Measurements from ENCODE around the gene ADRM1. TPM values are rescaled to one million over a fixed set of nuclear protein-coding genes. Genes with fewer than 3 reads are reported as not detected.

ADRM1 gene
- total RNA-seq, 2 experiments from 2014 or later = 154 TPM

GRCh38 chr20:62294516-62294915 lies 8.3 kb upstream of the ADRM1 start:
- POLR2A ChIA-PET = no interaction called here
- CTCF ChIA-PET = no interaction called here

DNA sequence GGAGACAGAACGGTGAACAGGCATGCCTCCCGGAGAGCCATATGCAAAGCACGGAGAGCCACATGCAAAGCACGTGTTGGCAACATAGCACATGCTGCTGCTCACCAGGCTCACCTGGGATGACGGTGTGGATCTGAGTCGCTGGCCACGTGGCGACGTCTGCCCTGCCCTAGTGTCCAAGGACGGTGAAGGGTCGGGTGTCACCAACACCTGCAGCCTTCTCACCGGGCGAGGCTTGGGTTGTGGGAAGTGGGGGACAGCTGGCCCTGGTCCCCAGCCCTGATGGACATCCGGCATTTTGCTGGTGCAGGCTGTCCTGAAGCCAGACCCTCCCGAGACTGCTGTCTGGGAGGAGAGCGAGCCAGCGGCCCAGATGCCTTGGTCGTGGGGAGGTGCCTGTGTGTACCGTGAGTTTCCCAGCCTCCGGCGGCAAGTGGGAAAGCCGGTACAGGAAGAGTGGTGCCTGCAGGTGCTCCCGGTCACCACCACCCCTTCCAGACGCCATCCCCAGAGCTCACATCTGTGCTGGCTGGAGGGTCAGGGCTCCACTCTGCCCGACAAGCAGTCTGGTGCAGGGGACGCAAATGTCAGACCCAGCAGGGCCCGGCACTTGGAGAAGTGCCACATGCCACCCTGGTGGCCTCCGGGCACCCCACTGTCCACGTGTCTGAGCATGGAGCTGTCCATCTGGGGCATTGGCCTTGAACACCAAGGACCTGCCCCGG lies 5.9 kb upstream of the ADRM1 start:
- CTCF ChIA-PET = no interaction called here
- POLR2A ChIA-PET = no interaction called here

DNA sequence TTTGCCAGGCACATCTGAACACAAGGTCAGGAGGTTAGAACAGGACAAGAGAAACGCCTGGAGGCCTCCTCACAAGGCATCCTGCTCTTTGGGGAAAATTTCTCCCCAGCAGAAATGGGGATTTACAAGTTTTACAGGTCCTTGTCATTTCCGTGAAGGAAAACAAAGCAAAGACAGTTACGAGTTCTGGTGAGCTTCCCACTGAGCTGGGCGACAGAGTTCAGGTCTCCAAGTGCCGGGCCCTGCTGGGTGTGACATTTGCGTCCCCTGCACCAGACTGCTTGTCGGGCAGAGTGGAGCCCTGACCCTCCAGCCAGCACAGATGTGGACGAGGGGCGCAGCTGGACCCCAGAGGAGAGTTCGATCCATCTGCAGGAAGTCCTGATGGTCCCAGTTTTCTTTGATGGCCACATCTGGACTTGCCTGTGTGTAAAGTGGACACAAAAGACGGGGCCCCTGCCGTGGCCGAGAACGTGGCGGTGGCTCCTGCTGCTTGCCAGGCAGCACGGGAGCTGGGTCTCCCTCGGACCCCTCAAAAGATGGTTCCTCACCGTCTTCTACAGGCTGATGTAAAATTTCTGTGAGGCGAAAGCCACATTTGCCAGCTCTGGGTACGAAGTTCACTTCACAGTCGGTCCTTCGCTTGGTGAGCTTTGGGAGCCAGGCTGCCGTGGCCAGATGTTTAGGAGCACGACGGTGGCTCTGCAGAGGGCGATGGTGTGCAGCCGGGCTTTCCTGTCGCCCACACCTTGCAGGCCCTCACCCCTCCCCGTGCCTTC lies 5.2 kb upstream of the ADRM1 start:
- POLR2A ChIA-PET = no interaction called here
- CTCF ChIA-PET = no interaction called here

DNA sequence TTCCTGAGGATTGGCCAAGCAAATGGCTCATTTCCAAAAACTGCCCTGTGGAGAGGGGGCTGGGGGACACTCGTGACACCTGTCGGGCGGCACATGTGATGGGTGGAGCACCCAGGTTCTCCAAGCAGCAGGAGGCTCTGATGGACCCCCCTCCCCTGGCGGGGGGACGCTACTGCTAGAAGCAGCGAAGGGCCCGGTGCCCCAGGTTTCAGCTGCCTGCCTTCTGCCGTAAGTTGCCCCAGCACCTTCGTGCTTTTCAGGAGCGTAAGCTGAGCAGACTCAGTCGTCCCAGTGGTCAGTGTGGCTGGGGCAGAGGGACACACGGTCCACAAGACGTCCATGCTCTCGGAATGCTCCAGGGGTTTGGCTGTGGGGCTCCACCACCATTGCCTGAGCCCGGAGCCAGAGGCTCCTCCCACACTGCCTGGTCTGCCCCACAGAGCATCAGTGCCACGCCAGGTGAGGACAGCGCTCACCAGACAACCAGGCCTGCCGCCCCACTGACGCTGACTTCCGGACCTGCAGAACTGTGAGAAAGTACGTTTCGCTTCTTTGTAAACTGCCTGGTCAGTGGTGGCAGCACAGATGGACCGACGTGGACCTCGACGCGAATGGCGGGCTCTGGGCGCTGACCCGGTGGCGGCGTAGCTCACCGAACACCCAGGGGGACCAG lies 4.1 kb upstream of the ADRM1 start:
- ChIA-PET CTCF (interaction anchor here (1.6 kb wide), 1 partner anchor 84 kb away, joined by 5 read pairs; no protein-coding TSS in a partner anchor), POLR2A (no interaction called here)

GRCh38 chr20:62299666-62300236 lies 3.0 kb upstream of the ADRM1 start:
- CTCF ChIA-PET = interaction anchor here (0.7 to 1.6 kb wide), 2 partner anchors 83 to 273 kb away, joined by 3 to 5 read pairs; no protein-coding TSS in a partner anchor
- POLR2A ChIA-PET = no interaction called here

GRCh38 chr20:62300319-62300718 lies 2.5 kb upstream of the ADRM1 start:
- ChIA-PET CTCF (interaction anchor here (0.9 kb wide), 1 partner anchor 8 kb away, joined by 4 read pairs; no protein-coding TSS in a partner anchor), POLR2A (no interaction called here)

GRCh38 chr20:62301111-62301668 lies 1.6 kb upstream of the ADRM1 start:
- ChIA-PET CTCF (interaction anchor here (0.8 to 0.9 kb wide), 2 partner anchors 9 to 81 kb away, joined by 3 to 4 read pairs; no protein-coding TSS in a partner anchor), POLR2A (no interaction called here)

GRCh38 chr20:62301773-62302340 lies 940 bp upstream of the ADRM1 start:
- POLR2A ChIA-PET = interaction anchor here (0.6 to 1.1 kb wide), 4 partner anchors 85 to 236 kb away, joined by 3 to 8 read pairs (median 3); partner anchors contain the start of gene RPS21
- CTCF ChIA-PET = interaction anchor here (0.8 to 1.8 kb wide), 7 partner anchors 41 to 438 kb away, joined by 3 to 7 read pairs (median 3); partner anchors contain the start of gene RPS21

- ChIA-PET CTCF (interaction anchor here (1.0 to 1.8 kb wide), 3 partner anchors 66 to 82 kb away, joined by 3 to 7 read pairs (median 4); no protein-coding TSS in a partner anchor), POLR2A (interaction anchor here (1.1 kb wide), 2 partner anchors 84 to 237 kb away, joined by 3 to 8 read pairs; partner anchors contain the start of gene RPS21)
These were observed 204 bp downstream of the ADRM1 start for GRCh38 chr20:62303062-62303339.

DNA sequence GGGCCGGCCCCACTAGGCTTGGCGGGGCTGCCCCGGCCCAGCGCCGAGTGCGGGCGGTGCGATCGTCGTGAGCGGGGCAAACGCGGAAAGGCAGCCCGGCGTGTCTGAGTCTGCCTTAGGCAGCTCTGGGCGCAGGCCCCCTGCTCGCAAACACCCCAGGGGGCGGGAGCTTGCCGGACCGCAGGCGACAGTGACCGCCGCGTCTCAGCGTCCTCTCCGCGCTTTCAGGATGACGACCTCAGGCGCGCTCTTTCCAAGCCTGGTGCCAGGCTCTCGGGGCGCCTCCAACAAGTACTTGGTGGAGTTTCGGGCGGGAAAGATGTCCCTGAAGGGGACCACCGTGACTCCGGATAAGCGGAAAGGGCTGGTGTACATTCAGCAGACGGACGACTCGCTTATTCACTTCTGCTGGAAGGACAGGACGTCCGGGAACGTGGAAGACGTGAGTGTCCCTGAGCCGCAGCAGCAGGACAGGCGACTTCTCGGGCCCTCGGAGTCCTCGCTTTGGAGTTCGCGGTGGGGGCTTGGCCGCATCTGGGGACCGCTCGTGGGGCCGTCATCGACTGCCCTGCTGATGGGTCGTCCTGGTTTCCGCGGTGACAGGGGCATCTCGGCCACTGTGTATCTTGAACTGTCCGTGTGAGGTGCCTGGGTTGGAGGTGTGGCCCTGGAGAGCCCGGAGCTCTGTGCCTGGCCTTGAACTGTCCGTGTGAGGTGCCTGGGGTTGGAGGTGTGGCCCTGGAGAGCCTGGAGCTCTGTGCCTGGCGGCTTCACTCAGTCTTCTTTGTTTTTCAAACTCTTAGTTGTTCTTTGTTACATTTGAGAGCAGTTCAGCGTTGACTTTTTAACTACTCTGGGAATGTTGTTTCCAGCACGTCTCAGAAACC lies 786 bp downstream of the ADRM1 start:
- ChIA-PET POLR2A (no interaction called here), CTCF (interaction anchor here (0.7 to 1.8 kb wide), 4 partner anchors 65 to 82 kb away, joined by 3 to 7 read pairs (median 4); no protein-coding TSS in a partner anchor)

DNA sequence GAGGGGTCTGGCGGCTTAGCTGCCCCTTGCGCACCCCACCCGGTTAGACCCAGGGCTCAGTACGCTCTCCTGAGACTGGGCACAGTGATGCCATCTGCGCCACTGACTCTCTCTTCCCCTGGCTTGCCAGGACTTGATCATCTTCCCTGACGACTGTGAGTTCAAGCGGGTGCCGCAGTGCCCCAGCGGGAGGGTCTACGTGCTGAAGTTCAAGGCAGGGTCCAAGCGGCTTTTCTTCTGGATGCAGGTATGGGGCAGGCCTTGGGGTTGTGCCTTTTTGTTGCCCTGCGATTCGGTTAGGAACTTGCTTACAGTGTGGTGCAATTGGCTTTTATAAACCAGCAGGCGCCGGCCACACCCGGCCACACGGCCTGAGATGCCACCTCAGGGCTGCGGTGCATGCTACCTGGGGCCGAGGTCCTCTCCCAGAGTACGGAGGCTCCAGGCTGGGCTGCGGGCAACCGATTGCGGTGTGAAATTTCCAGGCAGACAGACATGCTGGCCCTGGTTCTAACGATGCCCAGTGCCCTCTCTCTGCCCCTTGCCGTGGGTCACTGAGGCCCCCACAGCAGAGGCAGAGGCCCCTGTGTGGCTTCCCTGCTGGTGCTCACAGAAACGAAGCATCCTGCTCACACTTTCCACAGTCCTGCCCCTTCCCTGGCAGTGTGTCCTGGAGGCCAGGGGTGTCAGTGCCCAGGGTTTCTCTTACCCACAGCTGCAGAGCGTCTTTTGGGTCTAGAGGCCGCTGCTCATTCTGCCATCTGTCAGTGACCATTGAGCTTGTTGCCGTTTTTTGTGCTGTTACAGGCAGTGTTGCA lies 1.7 kb downstream of the ADRM1 start:
- POLR2A ChIA-PET = no interaction called here
- CTCF ChIA-PET = interaction anchor here (0.7 to 2.1 kb wide), 2 partner anchors 78 kb away, joined by 3 to 6 read pairs; no protein-coding TSS in a partner anchor

DNA sequence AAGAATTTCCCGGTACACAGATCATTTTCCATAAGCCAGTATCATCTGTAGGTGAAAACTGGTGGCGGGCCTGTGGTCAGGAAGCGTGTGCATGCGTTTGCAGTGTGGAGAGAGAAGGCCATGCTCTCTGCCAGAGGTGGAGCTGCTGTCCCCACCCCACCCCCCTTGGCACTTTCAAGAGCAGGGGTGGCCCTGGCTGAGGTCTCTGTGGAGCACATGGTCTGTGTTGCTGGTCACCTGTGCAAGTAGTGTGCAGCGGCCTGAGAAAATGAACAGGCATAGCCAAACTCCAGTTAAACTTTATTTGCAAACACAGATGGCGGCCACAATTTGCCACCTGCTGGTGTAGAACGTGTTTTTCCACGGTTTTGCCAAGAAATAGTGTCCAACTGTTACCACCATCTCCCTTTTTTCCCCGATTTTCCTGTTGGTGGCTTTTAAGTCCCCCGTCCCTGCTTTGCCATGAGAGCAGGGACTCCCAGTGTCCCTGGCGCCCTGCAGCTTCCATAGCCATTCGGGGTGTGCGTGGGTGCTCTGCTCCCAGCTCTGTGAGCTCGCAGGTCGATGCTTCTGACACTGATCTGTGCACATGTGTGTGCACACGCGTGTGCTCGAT lies 2.5 kb downstream of the ADRM1 start:
- ChIA-PET POLR2A (no interaction called here), CTCF (interaction anchor here (2.1 kb wide), 1 partner anchor 77 kb away, joined by 6 read pairs; no protein-coding TSS in a partner anchor)

GRCh38 chr20:62305765-62306413 lies 3.1 kb downstream of the ADRM1 start:
- ChIA-PET POLR2A (no interaction called here), CTCF (interaction anchor here (1.2 to 2.1 kb wide), 2 partner anchors 77 to 83 kb away, joined by 3 to 6 read pairs; no protein-coding TSS in a partner anchor)

DNA sequence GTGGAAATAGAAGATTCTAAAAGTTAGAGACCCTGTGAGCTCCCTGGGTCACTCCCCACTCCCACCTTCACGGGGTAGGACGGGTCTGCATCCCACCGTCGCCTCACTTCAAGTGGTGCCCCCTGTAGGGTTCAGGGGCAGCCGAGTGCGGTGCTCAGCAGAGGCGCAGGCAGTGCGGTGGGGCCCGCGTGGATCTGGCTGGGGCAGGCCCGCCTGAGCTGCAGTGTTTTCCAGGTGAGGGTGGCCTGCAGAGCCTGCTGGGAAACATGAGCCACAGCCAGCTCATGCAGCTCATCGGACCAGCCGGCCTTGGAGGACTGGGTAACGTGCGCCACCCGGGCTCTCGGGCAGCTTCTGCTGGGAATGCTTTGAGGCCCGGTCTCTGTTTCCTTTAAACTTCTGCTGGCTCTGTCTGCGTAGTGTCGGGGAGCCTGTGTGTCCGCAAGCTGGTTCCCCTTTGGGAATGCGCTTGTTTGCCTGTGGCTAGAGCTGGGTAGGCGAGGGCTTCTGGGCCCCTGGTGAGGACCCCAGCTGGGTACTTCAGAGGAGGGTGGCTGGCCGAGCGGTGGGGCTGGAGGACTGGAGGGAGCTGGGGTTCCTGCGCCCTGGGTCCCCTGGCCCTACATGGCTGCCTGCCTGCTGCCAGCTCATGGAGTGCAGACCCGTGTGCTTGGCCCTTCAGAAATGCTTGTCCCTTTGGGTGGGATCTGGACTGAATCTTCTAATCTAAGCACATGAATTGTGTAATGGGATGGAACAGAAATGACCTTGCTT lies 3.8 kb downstream of the ADRM1 start:
- ChIA-PET POLR2A (no interaction called here), CTCF (interaction anchor here (1.2 to 2.1 kb wide), 2 partner anchors 76 to 82 kb away, joined by 3 to 6 read pairs; no protein-coding TSS in a partner anchor)

Data from activated CD8-positive, alpha-beta memory T cell treated with anti-CD3 and anti-CD28 coated beads for 36 hours (primary cell).